NOMO-1 treated with DMSO at 0.1 percent for 48 hours (cell line): ENCODE measurements around the gene GAN.
A peak's percentile ranks its signal among the peaks of the same experiment; 100 is the strongest.

Experiments
- DNase-seq: peaks from one replicate; lab custom pipeline; 2025; ENCODE audit not compliant: unreplicated experiment; lab: John Stamatoyannopoulos, UW

Gene GAN

GRCh38 chr16:81314603-81315270 lies at the start of gene GAN:
Gene GAN, plus strand, starts transcription at chr16:81314962. Its CDS starts 152 bp downstream, at chr16:81315114.
- peak; percentile 97 for DNase-seq

- no peak for DNase-seq
These were observed 49.7 kb upstream of the GAN start for GRCh38 chr16:81265052-81265451.

GRCh38 chr16:81265658-81266451 lies 48.9 kb upstream of the GAN start:
- DNase-seq, result no peak

- DNase-seq, result no peak
These were observed 48.1 kb upstream of the GAN start for GRCh38 chr16:81266680-81267095.

- no peak for DNase-seq
These were observed 46.3 kb upstream of the GAN start for GRCh38 chr16:81268509-81268908.

GRCh38 chr16:81273223-81273950 lies 41.4 kb upstream of the GAN start:
- no peak for DNase-seq

- DNase-seq, result no peak
These were observed 39.7 kb upstream of the GAN start for GRCh38 chr16:81275064-81275532.

GRCh38 chr16:81275795-81276194 lies 39.0 kb upstream of the GAN start:
- DNase-seq, result no peak

- DNase-seq, result no peak
These were observed 38.4 kb upstream of the GAN start for GRCh38 chr16:81276323-81276722.

- DNase-seq, result no peak
These were observed 37.2 kb upstream of the GAN start for GRCh38 chr16:81277541-81278080.

GRCh38 chr16:81278526-81278925 lies 36.2 kb upstream of the GAN start:
- DNase-seq, result no peak

- DNase-seq, result peak; percentile 89
These were observed 35.4 kb upstream of the GAN start for GRCh38 chr16:81279392-81279791.

- DNase-seq, result no peak
These were observed 34.4 kb upstream of the GAN start for GRCh38 chr16:81280393-81280792.

GRCh38 chr16:81283044-81283443 lies 31.7 kb upstream of the GAN start:
- no peak for DNase-seq

- DNase-seq, result no peak
These were observed 29.7 kb upstream of the GAN start for GRCh38 chr16:81284995-81285600.

GRCh38 chr16:81286190-81286589 lies 28.6 kb upstream of the GAN start:
- DNase-seq, result no peak

- no peak for DNase-seq
These were observed 23.6 kb upstream of the GAN start for GRCh38 chr16:81291117-81291516.

GRCh38 chr16:81292936-81293335 lies 21.8 kb upstream of the GAN start:
- no peak for DNase-seq

- no peak for DNase-seq
These were observed 20.6 kb upstream of the GAN start for GRCh38 chr16:81293909-81294802.

- no peak for DNase-seq
These were observed 18.1 kb upstream of the GAN start for GRCh38 chr16:81296631-81297030.
